GM18868 (cell line): ENCODE measurements around the gene MOB3B.

ENCODE experiments used
- ATAC-seq: cut with Tn5 transposase; IDR thresholded peaks from one replicate; pipeline ENCODE4 v1.9.1; 2021; ENCODE audit warnings: mild to moderate bottlenecking, moderate library complexity; ENCODE audit not compliant: unreplicated experiment

MOB3B gene

DNA sequence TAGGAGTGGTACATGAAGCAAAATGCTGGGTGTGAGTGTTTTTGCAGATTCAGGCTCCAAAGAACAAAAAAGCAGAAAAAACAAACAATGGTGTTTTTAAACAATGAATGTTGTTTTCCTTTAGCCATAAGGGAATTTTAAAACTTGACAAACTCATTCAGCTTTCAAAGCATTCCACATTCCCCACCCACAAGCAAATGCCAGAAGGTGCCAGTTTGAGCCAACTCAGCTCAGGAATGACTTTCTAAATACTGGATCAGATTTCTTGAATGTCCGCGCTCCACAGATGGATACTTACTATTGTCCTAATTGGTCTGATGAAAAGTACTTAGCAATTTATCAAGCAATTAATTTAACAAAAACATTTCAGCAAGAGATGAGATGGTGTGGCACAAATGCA is 12.9 kb upstream of the MOB3B start:
- no peak for ATAC-seq

DNA sequence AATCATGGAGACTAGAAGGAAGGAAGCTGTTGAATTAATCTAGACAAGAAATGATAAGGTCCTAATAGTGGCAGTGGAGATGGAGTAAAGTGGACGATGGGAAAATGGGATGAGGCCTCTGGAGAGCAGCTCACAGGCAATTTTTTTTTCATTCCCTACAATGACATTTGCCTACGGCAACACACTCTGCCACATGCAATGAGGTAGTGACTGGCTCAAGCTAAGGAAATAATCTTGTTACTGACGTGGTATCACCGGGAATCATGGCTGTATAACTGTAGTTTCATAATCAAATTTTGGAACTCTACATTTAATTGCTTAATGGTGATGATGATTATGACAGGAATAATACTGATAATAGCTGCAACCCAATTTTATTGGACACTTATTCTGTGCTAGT is 12.1 kb upstream of the MOB3B start:
- no peak for ATAC-seq

- ATAC-seq: no peak
Observed at GRCh38 chr9:27540502-27540901, 10.9 kb upstream of the MOB3B start.

GRCh38 chr9:27539479-27540441 is 10.1 kb upstream of the MOB3B start:
- ATAC-seq: peak; percentile 58

GRCh38 chr9:27538647-27539046 is 9.0 kb upstream of the MOB3B start:
- no peak for ATAC-seq

DNA sequence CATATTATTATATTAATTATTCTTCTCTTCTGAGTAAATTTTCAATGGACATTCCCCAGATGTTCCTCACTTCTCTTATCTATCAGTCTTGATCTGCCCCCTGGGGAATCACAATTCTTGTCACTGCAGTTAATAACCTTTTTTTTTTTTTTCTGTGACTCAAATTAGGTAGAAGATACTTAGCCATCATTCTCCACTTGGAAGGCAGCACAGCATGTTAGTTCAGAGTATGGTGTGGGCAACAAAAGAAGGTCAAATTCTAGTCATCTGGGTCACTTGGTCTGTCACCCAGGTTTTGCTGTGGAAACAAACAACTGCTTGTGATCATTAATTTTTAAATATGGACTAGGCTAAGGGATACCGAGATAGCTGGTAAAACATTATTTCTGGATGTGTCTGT is 8.1 kb upstream of the MOB3B start:
- ATAC-seq: no peak

DNA sequence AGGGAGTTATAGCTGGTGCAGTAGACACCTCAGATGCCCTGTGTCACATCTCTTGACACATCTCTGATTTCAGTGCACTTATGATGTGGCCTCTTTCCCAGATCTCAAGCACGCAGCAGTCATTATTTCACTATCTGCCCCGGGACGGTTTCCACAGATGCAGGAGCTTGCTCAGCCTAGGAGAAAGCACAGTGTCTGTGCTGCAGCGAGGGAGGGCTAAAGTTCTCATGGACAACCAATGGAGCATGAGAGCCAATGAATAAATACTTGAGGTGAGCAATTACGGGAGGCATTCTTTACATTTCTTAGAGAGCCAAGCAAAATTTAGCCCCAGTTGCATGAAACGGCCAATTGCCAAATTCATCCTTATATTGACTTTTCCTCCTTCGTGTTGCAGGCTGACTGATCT is 7.4 kb upstream of the MOB3B start:
- no peak for ATAC-seq

GRCh38 chr9:27536168-27536567 is 6.6 kb upstream of the MOB3B start:
- no peak for ATAC-seq

DNA sequence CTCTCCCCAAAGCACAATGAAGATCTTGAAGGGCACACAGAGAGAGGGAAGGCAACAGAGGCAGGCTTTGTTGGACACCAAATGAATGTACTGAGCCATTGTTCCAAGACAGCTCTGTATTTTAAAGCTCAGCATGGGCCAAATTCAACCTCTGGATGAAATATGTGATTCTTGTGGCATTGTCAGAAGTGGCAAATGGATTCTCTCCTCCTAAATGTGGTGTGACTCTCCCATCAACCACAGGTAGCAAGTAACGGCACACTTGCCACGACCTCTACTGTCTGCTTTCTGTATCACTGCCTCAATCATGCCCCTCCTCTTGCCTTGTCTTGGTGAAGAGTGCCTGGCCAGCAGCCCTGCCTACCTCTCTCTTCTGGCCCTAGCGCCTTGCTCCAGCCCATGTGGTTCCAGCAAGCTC is 6.1 kb upstream of the MOB3B start:
- ATAC-seq: peak; percentile 57

DNA sequence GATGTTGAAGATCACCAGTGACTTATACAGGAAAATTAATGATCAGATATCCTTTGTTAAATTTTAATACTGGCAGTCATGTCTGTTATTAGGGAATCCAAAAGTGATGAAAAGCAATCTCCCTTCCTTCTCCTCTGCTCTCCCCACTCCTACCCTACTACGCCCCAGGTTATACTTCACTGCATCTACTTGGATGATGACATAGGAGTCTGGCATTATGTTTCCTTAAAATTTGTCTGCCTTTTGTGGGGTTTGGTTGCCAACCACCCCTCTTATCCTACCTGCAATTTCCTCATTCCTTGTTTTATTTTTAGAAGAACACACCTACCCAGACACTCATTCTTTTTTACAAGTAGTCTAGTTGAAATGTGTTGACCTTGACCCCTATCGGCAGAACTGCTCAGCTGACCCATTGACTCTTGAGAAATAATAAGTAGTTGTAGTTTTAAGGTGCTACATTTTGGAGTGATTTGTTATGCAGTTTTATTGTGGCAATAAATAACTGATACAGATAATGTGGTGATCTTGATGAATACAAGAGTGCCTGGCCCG is 5.1 kb upstream of the MOB3B start:
- ATAC-seq: no peak

GRCh38 chr9:27534131-27534530 is 4.5 kb upstream of the MOB3B start:
- no peak for ATAC-seq

DNA sequence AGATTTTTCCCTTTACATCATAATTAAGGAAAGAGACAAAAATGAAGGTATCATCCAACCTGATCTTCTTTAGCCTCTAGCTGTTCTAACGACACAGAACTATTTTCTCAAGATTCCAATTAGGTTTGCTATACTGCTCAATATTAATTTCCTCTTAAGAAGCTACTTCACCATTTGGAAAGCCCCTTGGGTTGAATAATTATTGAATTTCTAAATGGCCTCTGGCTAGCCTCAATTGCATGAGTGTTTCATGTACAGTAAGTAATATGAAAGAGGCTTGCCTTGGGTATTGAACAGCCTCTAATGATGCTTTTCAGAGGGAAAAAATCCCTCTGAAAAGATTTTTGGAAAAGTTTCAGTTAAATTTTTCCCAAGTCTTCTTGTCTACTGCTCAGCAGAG is 3.7 kb upstream of the MOB3B start:
- ATAC-seq: no peak

DNA sequence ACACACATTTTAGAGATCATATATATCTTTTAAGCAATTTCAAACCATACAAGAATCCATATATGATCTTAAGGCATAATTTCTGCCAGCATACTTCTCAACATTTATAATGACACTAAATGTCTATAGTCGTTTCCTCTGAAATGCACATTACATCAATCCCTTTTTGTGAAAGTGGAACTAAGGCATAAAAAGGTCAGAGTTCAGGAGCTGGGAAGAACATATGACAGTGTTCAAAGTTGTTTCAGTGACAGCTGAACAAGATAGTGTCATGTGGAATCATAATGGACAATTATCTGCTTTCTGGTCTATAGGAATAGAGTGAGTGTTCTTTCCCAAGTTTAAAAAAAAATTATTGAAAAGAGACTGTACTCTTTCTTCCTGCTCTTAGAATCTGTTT is 2.4 kb upstream of the MOB3B start:
- no peak for ATAC-seq

GRCh38 chr9:27530915-27531755 is 1.5 kb upstream of the MOB3B start:
- ATAC-seq: no peak

GRCh38 chr9:27528886-27529315 is 713 bp downstream of the MOB3B start:
- ATAC-seq: peak; percentile 49

DNA sequence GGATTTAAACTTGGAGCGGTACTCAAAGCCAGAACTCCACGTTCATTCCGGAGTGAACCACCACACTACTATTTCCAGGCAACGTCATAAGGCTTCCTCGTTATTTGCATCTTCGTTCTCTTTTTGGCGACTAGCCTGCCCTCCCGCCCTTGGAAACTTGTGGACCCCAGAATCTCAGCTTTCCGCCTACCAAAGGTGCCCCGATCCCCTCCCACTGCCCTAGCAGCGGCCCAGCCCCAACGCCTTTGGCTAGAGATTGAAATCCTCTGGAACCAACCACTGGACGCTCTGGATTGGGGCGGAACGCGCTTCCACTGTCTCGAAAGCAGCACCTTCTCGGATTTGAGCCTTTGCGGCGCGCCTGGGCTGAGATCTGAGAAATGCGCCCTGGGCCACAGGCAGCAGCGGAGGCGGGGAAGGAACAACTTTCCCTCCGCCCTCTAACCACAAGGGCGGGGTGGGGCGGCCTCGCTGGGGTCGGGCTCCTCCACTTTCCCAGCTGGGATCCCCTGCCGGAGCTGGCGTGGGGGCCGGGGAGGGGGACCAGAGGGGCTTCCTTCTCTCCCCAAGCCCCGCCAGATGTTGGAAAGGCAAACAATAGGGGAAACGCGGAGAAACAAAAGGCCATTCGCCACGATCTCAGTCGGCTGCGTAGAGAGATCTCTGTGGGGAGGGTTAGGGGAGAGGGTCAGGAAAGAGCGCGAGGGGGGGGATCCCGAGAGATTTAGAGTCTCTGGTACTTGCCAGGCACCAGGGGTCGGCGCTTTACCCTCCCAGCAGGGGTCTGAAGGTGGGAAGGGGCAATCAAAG is 1.3 kb downstream of the MOB3B start:
- peak; percentile 61 for ATAC-seq

GRCh38 chr9:27527702-27528075 is 1.9 kb downstream of the MOB3B start:
- ATAC-seq: no peak

- no peak for ATAC-seq
Observed at GRCh38 chr9:27524236-27524635, 5.4 kb downstream of the MOB3B start, which contains the start of gene IFNK. TSS of gene IFNK (plus strand) at chr9:27524290. CDS start at chr9:27524337, 47 bp downstream.

DNA sequence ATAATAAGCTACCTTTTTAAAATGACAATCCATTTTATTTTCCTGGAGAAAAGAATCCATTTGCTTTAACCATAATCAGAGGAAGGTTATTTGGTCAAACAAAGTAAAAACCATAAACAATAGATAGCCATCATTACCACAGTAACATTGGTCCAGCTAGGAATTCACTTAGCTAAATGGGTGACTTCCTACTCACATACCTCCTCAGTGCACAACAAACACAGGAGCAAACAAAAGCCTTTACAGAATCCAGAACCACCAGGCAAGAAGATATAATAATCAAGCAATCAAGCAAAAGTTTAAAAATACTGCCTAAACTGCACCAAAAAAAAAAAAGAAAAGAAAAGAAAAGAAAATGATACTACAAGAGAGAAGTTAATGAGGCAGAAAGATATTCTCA is 6.5 kb downstream of the MOB3B start:
- no peak for ATAC-seq

GRCh38 chr9:27520986-27521385 is 8.6 kb downstream of the MOB3B start:
- ATAC-seq: no peak
